GM10248 (cell line): ENCODE data around the gene CPED1.
A peak's percentile ranks its signal among the peaks of the same experiment; 100 is the strongest.

ENCODE experiments used
- CTCF ChIA-PET: fragments of 300-600 bp; sonication (Branson Sonifier 250); formaldehyde crosslinking; extraction: SDS; loops from one replicate; lab custom pipeline; 2021; ENCODE audit warnings: antibody characterized with exemption; lab: Yijun Ruan, JAX
- POLR2A ChIA-PET: fragments of 350-650 bp; sonication (Branson Sonifier 250); formaldehyde crosslinking; extraction: SDS; loops from one replicate; lab custom pipeline; 2020; ENCODE audit warnings: antibody characterized with exemption; lab: Yijun Ruan, JAX
- DNase-seq: peaks from one replicate; pipeline ENCODE4 v3.0.0; 2012; ENCODE audit errors: extremely low spot score
- TF ChIP-seq, protein P1 (sequence below): IDR thresholded peaks from 2 replicates; pipeline ENCODE4 v1.5.1; 2012; ENCODE audit warnings: mild to moderate bottlenecking, low read depth; ENCODE audit errors: extremely low read depth, missing control alignments, control extremely low read depth

CPED1 gene

DNA sequence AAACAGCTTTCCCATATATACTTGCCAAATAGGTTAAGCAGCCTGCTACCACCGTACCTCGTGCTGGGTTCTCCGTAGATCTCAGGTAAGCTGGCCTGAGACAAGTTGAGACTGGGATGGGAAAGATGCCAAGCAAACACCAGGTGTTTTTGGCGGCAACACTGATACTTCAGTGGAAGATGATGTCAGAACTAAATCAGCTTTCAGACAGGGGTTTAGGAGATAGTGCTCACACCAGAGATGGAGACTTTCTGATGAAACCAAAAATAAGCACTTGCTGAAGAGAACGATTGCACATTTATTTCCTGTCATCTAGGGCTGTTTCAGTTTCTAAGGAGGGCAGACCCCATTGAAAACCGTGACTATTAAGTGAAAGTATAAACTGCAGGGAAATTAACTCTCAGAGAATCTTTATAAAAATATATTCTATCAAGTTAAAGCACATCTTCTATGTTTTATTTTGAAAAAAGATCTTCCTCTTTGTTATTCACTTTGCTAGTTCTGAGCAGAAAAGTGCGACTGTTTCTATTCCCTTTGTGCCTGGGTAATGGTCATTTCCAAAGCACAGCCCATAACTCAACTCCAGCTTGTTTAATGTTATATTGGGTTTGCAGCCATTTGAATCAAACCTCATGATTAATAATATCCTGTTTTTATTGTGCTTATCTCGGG is 149.9 kb downstream of the CPED1 start:
- TF ChIP-seq, protein P1, sequence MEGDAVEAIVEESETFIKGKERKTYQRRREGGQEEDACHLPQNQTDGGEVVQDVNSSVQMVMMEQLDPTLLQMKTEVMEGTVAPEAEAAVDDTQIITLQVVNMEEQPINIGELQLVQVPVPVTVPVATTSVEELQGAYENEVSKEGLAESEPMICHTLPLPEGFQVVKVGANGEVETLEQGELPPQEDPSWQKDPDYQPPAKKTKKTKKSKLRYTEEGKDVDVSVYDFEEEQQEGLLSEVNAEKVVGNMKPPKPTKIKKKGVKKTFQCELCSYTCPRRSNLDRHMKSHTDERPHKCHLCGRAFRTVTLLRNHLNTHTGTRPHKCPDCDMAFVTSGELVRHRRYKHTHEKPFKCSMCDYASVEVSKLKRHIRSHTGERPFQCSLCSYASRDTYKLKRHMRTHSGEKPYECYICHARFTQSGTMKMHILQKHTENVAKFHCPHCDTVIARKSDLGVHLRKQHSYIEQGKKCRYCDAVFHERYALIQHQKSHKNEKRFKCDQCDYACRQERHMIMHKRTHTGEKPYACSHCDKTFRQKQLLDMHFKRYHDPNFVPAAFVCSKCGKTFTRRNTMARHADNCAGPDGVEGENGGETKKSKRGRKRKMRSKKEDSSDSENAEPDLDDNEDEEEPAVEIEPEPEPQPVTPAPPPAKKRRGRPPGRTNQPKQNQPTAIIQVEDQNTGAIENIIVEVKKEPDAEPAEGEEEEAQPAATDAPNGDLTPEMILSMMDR = no peak
- DNase-seq = peak; percentile 11
- ChIA-PET POLR2A (no interaction called here), CTCF (no interaction called here)

GRCh38 chr7:121139427-121139826 is 150.9 kb downstream of the CPED1 start:
- ChIA-PET CTCF (no interaction called here), POLR2A (no interaction called here)
- TF ChIP-seq, protein P1 = no peak
- DNase-seq = no peak

- TF ChIP-seq, protein P1 = no peak
Measured at GRCh38 chr7:121140790-121141189, 152.3 kb downstream of the CPED1 start.

DNA sequence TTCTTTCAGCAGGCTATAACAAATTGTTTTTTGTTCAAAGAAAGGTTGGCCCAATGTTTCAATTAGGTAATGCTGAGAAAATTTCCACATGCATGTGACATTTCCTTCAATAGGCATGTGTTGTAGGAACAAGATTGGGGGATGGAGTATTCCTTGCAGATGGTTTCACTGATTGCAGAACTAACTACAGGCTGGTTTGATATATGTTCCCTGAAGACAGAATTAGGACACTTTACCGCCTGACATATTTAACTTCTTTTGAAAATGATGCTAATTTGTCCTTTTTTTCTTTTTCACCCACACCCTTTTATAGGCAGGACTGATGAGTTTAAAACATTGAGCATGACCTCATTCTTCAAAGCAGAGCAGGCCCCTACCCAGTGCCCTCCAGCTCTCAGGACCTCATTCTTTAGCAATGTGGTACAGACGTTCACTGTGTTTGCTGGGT is 163.3 kb downstream of the CPED1 start:
- ChIA-PET CTCF (no interaction called here), POLR2A (no interaction called here)
- DNase-seq = no peak
- TF ChIP-seq, protein P1 = no peak

More at GRCh38 chr7:121140790-121141189, 152.3 kb downstream of the CPED1 start:
- CTCF ChIA-PET = no interaction called here
- POLR2A ChIA-PET = no interaction called here
- DNase-seq = no peak

GRCh38 chr7:121153411-121153810 is 164.9 kb downstream of the CPED1 start:
- CTCF ChIA-PET = interaction anchor here (1.5 kb wide), 1 partner anchor 10 kb away, joined by 8 read pairs; no protein-coding TSS in a partner anchor
- POLR2A ChIA-PET = no interaction called here
- TF ChIP-seq, protein P1 = no peak
- no peak for DNase-seq

DNA sequence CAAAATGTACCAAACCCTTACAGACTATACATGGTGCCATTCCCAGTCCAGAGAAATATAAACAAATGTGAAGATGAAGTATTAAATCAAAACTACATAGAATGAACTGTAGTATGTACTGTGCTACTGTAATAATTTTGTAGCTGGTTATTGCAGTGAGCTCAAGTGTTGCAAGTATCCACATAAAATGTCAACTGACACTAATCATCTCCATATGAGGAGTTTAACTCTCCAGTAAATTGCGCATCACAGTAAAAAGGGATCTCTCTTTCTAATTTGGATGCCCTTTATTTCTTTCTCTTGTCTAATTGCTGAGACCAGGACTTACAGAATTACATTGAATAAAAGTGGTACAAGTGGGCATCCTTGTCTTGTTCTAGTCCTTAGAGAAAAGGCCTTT is 165.5 kb downstream of the CPED1 start:
- no peak for DNase-seq
- POLR2A ChIA-PET = no interaction called here
- CTCF ChIA-PET = interaction anchor here (1.5 kb wide), 1 partner anchor 9 kb away, joined by 8 read pairs; no protein-coding TSS in a partner anchor
- TF ChIP-seq, protein P1 = no peak

DNA sequence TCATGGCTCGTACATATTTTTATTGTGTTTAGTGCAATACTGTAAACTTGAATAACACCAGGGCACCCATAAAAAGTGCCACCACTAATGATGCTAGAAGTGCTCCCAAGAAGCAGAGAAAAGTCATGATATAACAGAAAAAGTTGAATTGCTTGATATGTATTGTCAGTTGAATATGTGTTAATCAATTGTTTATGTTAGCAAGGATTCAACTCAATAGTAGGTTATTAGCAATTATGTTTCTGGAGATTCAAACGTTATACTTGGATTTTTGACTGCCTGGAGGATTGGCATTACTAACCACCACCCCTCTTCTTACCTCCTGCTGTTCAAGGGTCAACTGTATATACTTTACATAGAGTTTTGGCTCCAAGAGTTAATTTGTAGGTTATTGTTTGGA is 168.3 kb downstream of the CPED1 start:
- POLR2A ChIA-PET = no interaction called here
- DNase-seq = no peak
- CTCF ChIA-PET = interaction anchor here (1.2 kb wide), 1 partner anchor 14 kb away, joined by 3 read pairs; no protein-coding TSS in a partner anchor
- TF ChIP-seq, protein P1 = no peak
